Panc1 (cell line): Measurements from ENCODE around the gene IL17C. TPM values are rescaled to one million over a fixed set of nuclear protein-coding genes. Genes with fewer than 3 reads are reported as not detected.
A peak's percentile ranks its signal among the peaks of the same experiment; 100 is the strongest.

Source experiments
- ATAC-seq: fragments of 200-7000 bp; cut with Tn5 transposase; 2 replicates; pipeline ENCODE4 v1.9.1; 2020; ENCODE audit warnings: mild to moderate bottlenecking, moderate library complexity
- BruUV-seq: library from RNA; stranded (reverse); fragments of 400-500 nt; replicated peaks from 2 replicates; lab custom pipeline; 2021; lab: Mats Ljungman, UMichigan
- CTCF ChIA-PET: fragments of 300-600 bp; sonication (Branson Sonifier 250); formaldehyde crosslinking; loops from one replicate; lab custom pipeline; 2022; ENCODE audit warnings: antibody characterized with exemption; lab: Charles Lee
- POLR2A ChIA-PET: fragments of 300-600 bp; sonication (Branson Sonifier 250); formaldehyde crosslinking; loops from one replicate; lab custom pipeline; 2022; ENCODE audit warnings: antibody characterized with exemption; lab: Charles Lee
- DNase-seq: peaks from one replicate; pipeline ENCODE4 v3.0.0-alpha.2; 2010; ENCODE audit warnings: low read depth, low spot score
- H3K27ac ChIP-seq: 2 replicates; pipeline ENCODE4 v1.5.1; 2011; ENCODE audit warnings: mild to moderate bottlenecking, low read length, inconsistent platforms
- H3K27me3 ChIP-seq: fragments of 200-500 bp; sonication (Bioruptor generic); 2 replicates; pipeline ENCODE4 v1.6.0; 2014; ENCODE audit warnings: low read length, inconsistent platforms; ENCODE audit not compliant: control insufficient read depth, insufficient read depth
- H3K36me3 ChIP-seq: fragments of 200-500 bp; sonication (Bioruptor generic); 2 replicates; pipeline ENCODE4 v1.5.1; 2014; ENCODE audit warnings: inconsistent platforms, mild to moderate bottlenecking, low read length, moderate library complexity; ENCODE audit not compliant: control insufficient read depth, insufficient read depth
- H3K4me1 ChIP-seq: 2 replicates; pipeline ENCODE4 v1.5.1; 2011; ENCODE audit warnings: inconsistent platforms, mild to moderate bottlenecking, low read length, moderate library complexity; ENCODE audit not compliant: control insufficient read depth, insufficient read depth
- H3K4me3 ChIP-seq, 2 experiments: 2 replicates each; pipeline ENCODE4 v1.5.1; 2011 to 2012; ENCODE audit warnings: low read depth in 2 of 2, low read length in 2 of 2, mild to moderate bottlenecking in 2 of 2, inconsistent platforms in 1 of 2, moderate library complexity in 1 of 2
- H3K9me3 ChIP-seq: fragments of 200-500 bp; sonication (Bioruptor generic); 2 replicates; pipeline ENCODE4 v1.5.1; 2014; ENCODE audit warnings: low read depth, mild to moderate bottlenecking, inconsistent platforms, low read length, moderate library complexity; ENCODE audit not compliant: control insufficient read depth, insufficient read depth
- CTCF ChIP-seq: fragments of 450-650 bp; IDR thresholded peaks from 2 replicates; pipeline ENCODE4 v1.5.1; 2017; ENCODE audit warnings: mild to moderate bottlenecking
- POLR2AphosphoS5 ChIP-seq: IDR thresholded peaks from 2 replicates; pipeline ENCODE4 v1.6.1; 2012; ENCODE audit warnings: mild to moderate bottlenecking, low read depth, low read length, moderate library complexity
- SIN3A ChIP-seq: IDR thresholded peaks from 2 replicates; pipeline ENCODE4 v1.6.1; 2012; ENCODE audit warnings: low read depth, mild to moderate bottlenecking, low read length, moderate library complexity, borderline replicate concordance; ENCODE audit not compliant: insufficient read depth
- TCF7L2 ChIP-seq: IDR thresholded peaks from 2 replicates; pipeline ENCODE4 v1.6.1; 2011; ENCODE audit warnings: mild to moderate bottlenecking, low read depth, low read length, inconsistent platforms
- in situ Hi-C: cut with HindIII; loops from 2 replicates; pipeline ENCODE4 v1.10.0; 2016; ENCODE audit warnings: low sequenced_read_pairs, low pct_unique_long_range_greater_than_20kb
- intact Hi-C: fragments of 100-400 bp; cut with micrococcal nuclease; formaldehyde crosslinking; loops from one replicate; pipeline ENCODE4 v1.10.0; 2022; ENCODE audit not compliant: unreplicated experiment
- total RNA-seq: library from RNA; stranded (reverse); gene quantifications from one replicate; pipeline ENCODE4 v1.2.1, GENCODE V29; 2021; ENCODE audit not compliant: unreplicated experiment
- TF ChIP-seq, protein P1 (sequence below), 2 experiments: IDR thresholded peaks; 2 replicates each; pipeline ENCODE4 v1.6.1; 2011 to 2012; ENCODE audit warnings: low read depth in 2 of 2, control low read depth in 1 of 2, low read length in 1 of 2, mild to moderate bottlenecking in 1 of 2, moderate library complexity in 1 of 2; ENCODE audit not compliant: insufficient read depth in 1 of 2

Gene IL17C
- total RNA-seq, 1 experiment from 2014 or later: not detected

DNA sequence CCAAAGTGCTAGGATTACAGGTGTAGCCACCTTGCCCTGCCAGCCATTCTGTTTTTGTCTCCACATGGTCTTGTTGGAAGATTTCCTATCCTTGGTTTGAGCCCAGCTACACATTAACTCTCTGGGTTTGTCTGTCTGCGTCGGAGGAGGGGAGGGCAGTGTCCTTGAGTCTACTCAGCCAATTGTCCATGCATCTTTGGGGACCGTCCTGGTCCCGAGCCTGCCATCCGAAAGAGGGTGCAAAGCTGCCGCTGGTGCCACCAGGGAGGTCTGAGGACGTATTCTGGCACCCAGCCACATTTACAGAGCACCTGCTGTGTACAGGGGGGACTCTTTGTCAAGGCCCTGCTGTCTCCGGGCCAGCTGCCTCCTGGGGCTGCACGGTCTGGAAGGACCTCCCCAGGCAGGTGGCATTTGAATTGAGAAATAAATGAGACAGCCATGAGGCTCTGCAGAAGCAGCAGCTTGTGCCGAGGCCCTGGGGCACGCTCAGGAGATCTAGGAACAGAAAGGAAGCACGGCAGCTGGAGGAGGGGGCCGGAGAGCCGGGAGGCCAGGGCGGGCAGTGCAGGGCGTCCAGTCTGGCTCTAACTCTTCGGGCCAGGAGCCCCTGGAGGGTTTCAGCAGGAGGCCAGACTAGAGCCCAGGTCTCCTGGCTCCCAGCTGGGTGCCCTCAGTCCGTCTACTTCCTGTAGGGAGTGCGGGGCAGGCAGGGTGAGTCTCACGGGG is 11.0 kb downstream of the IL17C start:
- intact Hi-C loops: no loop called here
- no peak for DNase-seq
- peak overlapping the region; percentile 62 to 70 for H3K4me3 ChIP-seq
- peaks cover 6% of the 10 kb centered on the region; the same call in 1 of the 2 replicates for H3K36me3 ChIP-seq
- CTCF ChIA-PET: interaction anchor here (0.6 kb wide), 2 partner anchors 28 to 38 kb away, joined by 4 to 8 read pairs; no protein-coding TSS in a partner anchor
- H3K27ac ChIP-seq: no peak overlapping the region; the same call in 1 of the 2 replicates
- no peaks in the 10 kb centered on the region for H3K9me3 ChIP-seq
- in situ Hi-C loops: no loop called here
- no TSS peak for BruUV-seq
- POLR2A ChIA-PET: no interaction called here
- H3K27me3 ChIP-seq: no peaks in the 10 kb centered on the region
- H3K4me1 ChIP-seq: peaks cover 14% of the 10 kb centered on the region
- TF ChIP-seq POLR2AphosphoS5 (no peak), CTCF (no peak), TCF7L2 (no peak), SIN3A (no peak)
- TF ChIP-seq, protein P1, sequence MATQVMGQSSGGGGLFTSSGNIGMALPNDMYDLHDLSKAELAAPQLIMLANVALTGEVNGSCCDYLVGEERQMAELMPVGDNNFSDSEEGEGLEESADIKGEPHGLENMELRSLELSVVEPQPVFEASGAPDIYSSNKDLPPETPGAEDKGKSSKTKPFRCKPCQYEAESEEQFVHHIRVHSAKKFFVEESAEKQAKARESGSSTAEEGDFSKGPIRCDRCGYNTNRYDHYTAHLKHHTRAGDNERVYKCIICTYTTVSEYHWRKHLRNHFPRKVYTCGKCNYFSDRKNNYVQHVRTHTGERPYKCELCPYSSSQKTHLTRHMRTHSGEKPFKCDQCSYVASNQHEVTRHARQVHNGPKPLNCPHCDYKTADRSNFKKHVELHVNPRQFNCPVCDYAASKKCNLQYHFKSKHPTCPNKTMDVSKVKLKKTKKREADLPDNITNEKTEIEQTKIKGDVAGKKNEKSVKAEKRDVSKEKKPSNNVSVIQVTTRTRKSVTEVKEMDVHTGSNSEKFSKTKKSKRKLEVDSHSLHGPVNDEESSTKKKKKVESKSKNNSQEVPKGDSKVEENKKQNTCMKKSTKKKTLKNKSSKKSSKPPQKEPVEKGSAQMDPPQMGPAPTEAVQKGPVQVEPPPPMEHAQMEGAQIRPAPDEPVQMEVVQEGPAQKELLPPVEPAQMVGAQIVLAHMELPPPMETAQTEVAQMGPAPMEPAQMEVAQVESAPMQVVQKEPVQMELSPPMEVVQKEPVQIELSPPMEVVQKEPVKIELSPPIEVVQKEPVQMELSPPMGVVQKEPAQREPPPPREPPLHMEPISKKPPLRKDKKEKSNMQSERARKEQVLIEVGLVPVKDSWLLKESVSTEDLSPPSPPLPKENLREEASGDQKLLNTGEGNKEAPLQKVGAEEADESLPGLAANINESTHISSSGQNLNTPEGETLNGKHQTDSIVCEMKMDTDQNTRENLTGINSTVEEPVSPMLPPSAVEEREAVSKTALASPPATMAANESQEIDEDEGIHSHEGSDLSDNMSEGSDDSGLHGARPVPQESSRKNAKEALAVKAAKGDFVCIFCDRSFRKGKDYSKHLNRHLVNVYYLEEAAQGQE (IDR thresholded peaks at IDR 0.05; ENCODE audit: insufficient read depth in 1 of 2, low read depth in 2 of 2, low read length in 1 of 2): no peak
- ATAC-seq: no peak; the same call in 1 of the 2 replicates

- POLR2A ChIA-PET: no interaction called here
- no TSS peak for BruUV-seq
- no peak for DNase-seq
These were observed 11.8 kb downstream of the IL17C start for GRCh38 chr16:88649924-88650748.

More at GRCh38 chr16:88649924-88650748, 11.8 kb downstream of the IL17C start:
- intact Hi-C loops (no loop called here), in situ Hi-C loops (no loop called here)
- H3K36me3 ChIP-seq: peaks cover 6% of the 10 kb centered on the region; the same call in 1 of the 2 replicates
- no peak for TF ChIP-seq CTCF
- 0 out of 2 replicates have a peak, but pooled peaks have one; percentile 22 for TF ChIP-seq SIN3A
- TF ChIP-seq, protein P1 (IDR thresholded peaks at IDR 0.05; ENCODE audit: insufficient read depth in 1 of 2, low read depth in 2 of 2, low read length in 1 of 2): no peak
- TF ChIP-seq POLR2AphosphoS5: no peak
- no peak for TF ChIP-seq TCF7L2
- H3K4me3 ChIP-seq: peak overlapping the region; percentile 62 to 70
- H3K27me3 ChIP-seq: no peaks in the 10 kb centered on the region
- peaks cover 14% of the 10 kb centered on the region for H3K4me1 ChIP-seq
- CTCF ChIA-PET: no interaction called here
- peak overlapping the region; percentile 78 for H3K27ac ChIP-seq
- ATAC-seq: peak; percentile 40
- no peaks in the 10 kb centered on the region for H3K9me3 ChIP-seq
